ENCODE measurements around the gene RARB.

RARB gene

DNA sequence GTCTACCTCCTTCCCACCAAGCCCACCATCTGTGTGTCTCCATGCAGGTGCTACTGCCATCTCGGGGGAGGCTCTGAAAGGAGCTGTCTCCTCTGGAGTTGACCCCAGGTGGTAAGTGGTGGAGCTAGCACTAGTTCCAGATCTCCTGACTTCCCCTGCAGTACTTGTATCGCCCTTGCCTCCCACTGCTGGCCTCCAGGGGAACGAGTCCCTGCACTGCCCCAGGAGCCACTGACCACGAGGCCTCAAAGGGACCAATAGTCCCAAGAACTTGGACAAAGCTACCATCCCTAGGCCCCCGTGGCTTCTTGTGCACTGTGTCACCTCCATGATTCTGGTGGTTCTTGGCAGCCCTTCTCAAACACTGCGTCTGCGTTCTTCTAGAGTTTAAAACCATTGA lies 137.7 kb downstream of the RARB start:
- no peak overlapping the region for H3K9ac ChIP-seq (ENCODE audit: low read length)
- H3K79me2 ChIP-seq (ENCODE audit: low read length), result no peaks in the 10 kb centered on the region
- no peak overlapping the region for H3K27ac ChIP-seq (ENCODE audit: low read length)
- H2AFZ ChIP-seq (ENCODE audit: low read depth, low read length), result no peak overlapping the region
- no peak for TF ChIP-seq EZH2phosphoT487 (IDR thresholded peaks at IDR 0.05; ENCODE audit: low read depth)
- TF ChIP-seq, protein P1, sequence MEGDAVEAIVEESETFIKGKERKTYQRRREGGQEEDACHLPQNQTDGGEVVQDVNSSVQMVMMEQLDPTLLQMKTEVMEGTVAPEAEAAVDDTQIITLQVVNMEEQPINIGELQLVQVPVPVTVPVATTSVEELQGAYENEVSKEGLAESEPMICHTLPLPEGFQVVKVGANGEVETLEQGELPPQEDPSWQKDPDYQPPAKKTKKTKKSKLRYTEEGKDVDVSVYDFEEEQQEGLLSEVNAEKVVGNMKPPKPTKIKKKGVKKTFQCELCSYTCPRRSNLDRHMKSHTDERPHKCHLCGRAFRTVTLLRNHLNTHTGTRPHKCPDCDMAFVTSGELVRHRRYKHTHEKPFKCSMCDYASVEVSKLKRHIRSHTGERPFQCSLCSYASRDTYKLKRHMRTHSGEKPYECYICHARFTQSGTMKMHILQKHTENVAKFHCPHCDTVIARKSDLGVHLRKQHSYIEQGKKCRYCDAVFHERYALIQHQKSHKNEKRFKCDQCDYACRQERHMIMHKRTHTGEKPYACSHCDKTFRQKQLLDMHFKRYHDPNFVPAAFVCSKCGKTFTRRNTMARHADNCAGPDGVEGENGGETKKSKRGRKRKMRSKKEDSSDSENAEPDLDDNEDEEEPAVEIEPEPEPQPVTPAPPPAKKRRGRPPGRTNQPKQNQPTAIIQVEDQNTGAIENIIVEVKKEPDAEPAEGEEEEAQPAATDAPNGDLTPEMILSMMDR (IDR thresholded peaks at IDR 0.05; ENCODE audit: low read depth, low read length), result no peak
- no peaks in the 10 kb centered on the region for H3K4me1 ChIP-seq (ENCODE audit: low read length)
- H3K4me3 ChIP-seq (ENCODE audit: low read length), result no peak overlapping the region
- peaks cover 5% of the 10 kb centered on the region for H3K27me3 ChIP-seq (ENCODE audit: low read depth, low read length)
- no peaks in the 10 kb centered on the region for H4K20me1 ChIP-seq (ENCODE audit: insufficient read depth, low read length)
- no peaks in the 10 kb centered on the region for H3K9me3 ChIP-seq (ENCODE audit: insufficient read depth, low read length)
- no peak overlapping the region for H3K4me2 ChIP-seq (ENCODE audit: low read length)
- H3K36me3 ChIP-seq (replicated peaks; ENCODE audit: low read depth, low read length), result no peaks in the 10 kb centered on the region

DNA sequence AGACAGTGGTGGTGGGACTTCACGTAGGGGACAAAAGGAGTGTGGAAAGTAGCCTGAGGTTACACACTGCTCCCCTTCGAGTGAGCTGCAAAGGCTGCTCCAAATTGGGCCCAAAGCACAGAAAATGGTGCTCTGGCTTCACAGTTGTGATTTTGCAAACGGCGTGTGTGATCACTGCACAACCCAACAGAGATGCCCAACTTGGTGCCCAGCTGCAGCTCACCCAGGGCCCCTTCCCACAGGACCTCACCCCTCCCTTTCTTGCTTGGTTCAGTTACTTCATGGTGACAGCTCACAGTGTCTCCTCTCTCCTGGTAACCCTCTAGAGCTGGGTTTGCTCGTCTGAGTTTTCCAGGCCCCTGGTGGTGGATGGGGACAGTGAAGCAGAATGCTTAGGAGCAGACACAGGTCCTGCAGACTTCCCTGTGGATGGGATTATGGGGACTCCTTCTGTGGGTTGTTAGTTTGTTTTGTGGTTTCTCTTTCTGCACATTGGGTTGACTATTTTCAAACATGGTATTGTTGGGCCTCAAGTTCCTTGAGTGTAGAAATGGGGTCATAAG lies 138.4 kb downstream of the RARB start:
- H3K27ac ChIP-seq (ENCODE audit: low read length), result no peak overlapping the region
- TF ChIP-seq, protein P1 (IDR thresholded peaks at IDR 0.05; ENCODE audit: low read depth, low read length), result no peak
- TF ChIP-seq EZH2phosphoT487 (IDR thresholded peaks at IDR 0.05; ENCODE audit: low read depth), result no peak

DNA sequence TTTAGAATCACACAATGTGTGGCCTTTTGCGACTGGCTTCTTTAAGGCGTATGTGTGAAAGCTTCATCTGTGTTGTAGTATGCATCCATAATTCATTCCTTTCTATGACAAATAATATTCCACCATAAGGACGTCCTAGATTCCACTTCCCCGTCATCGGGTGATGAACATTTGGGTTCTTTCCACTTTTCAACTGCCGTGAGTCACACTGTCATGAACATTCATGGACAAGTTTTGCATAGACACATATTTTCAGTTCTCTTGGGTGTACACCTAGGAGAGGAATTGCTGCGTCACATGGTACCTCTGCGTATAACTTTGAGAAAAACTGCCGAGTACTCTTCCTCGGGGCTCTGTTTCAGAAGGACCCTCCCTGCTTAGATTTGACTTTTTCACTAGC lies 139.3 kb downstream of the RARB start:
- Histone ChIP-seq H3K79me2 (ENCODE audit: low read length) (no peaks in the 10 kb centered on the region), H3K4me2 (ENCODE audit: low read length) (no peak overlapping the region), H4K20me1 (ENCODE audit: insufficient read depth, low read length) (no peaks in the 10 kb centered on the region), H3K4me3 (ENCODE audit: low read length) (no peak overlapping the region), H3K9ac (ENCODE audit: low read length) (no peak overlapping the region), H3K4me1 (ENCODE audit: low read length) (no peaks in the 10 kb centered on the region), H3K9me3 (ENCODE audit: insufficient read depth, low read length) (no peaks in the 10 kb centered on the region), H3K36me3 (replicated peaks; ENCODE audit: low read depth, low read length) (no peaks in the 10 kb centered on the region), H2AFZ (ENCODE audit: low read depth, low read length) (no peak overlapping the region), H3K27me3 (ENCODE audit: low read depth, low read length) (peaks cover 5% of the 10 kb centered on the region), H3K27ac (ENCODE audit: low read length) (no peak overlapping the region)
- TF ChIP-seq, protein P1 (IDR thresholded peaks at IDR 0.05; ENCODE audit: low read depth, low read length), result no peak
- no peak for TF ChIP-seq EZH2phosphoT487 (IDR thresholded peaks at IDR 0.05; ENCODE audit: low read depth)

More for the DNA sequence above, 138.4 kb downstream of the RARB start:
- no peaks in the 10 kb centered on the region for H3K9me3 ChIP-seq (ENCODE audit: insufficient read depth, low read length)
- no peak overlapping the region for H3K4me2 ChIP-seq (ENCODE audit: low read length)
- H4K20me1 ChIP-seq (ENCODE audit: insufficient read depth, low read length), result no peaks in the 10 kb centered on the region
- H3K27me3 ChIP-seq (ENCODE audit: low read depth, low read length), result peaks cover 5% of the 10 kb centered on the region
- H3K4me1 ChIP-seq (ENCODE audit: low read length), result no peaks in the 10 kb centered on the region
- no peak overlapping the region for H3K9ac ChIP-seq (ENCODE audit: low read length)
- no peak overlapping the region for H3K4me3 ChIP-seq (ENCODE audit: low read length)
- H3K79me2 ChIP-seq (ENCODE audit: low read length), result no peaks in the 10 kb centered on the region
- H2AFZ ChIP-seq (ENCODE audit: low read depth, low read length), result no peak overlapping the region
- no peaks in the 10 kb centered on the region for H3K36me3 ChIP-seq (replicated peaks; ENCODE audit: low read depth, low read length)

DNA sequence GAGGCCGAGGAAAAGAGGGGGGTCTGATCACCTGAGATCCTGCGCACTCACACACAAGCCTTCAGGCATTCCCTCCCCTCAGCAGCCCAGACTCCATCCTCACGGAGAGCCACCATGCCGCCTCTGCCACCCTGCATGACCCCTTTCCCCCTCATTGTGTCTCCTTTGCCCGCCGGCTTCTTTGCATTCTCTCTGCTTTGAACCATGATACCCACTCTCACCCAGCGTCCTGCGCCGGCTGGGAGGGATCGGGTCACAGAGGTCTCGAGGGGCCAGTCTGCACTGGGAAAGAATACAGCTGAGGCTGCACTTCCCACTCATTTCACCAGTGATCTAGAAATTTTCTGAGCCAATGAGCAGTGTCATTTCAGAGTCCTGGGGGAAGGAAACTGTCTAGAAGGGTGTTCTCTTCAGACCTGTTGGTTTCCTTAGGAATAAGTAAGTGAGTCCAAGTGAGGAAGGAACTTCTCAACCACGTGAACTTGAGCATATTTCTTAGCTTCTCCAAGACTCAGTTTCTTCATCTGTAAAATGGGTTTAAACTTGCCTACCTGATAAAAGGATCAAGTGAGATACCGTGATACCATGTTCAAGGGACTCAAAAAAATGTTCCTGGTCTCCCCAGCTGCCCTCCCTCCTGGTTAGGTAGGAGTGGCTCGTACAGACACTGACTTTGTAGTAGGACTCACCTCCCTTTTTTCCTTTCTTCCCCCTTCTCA lies 139.9 kb downstream of the RARB start:
- H3K4me1 ChIP-seq (ENCODE audit: low read length), result no peaks in the 10 kb centered on the region
- H3K4me3 ChIP-seq (ENCODE audit: low read length), result no peak overlapping the region
- H3K27me3 ChIP-seq (ENCODE audit: low read depth, low read length), result peaks cover 3% of the 10 kb centered on the region
- H3K27ac ChIP-seq (ENCODE audit: low read length), result no peak overlapping the region
- no peaks in the 10 kb centered on the region for H4K20me1 ChIP-seq (ENCODE audit: insufficient read depth, low read length)
- TF ChIP-seq, protein P1 (IDR thresholded peaks at IDR 0.05; ENCODE audit: low read depth, low read length), result no peak
- no peak for TF ChIP-seq EZH2phosphoT487 (IDR thresholded peaks at IDR 0.05; ENCODE audit: low read depth)
- no peaks in the 10 kb centered on the region for H3K79me2 ChIP-seq (ENCODE audit: low read length)
- H3K9me3 ChIP-seq (ENCODE audit: insufficient read depth, low read length), result no peaks in the 10 kb centered on the region
- H2AFZ ChIP-seq (ENCODE audit: low read depth, low read length), result no peak overlapping the region
- no peaks in the 10 kb centered on the region for H3K36me3 ChIP-seq (replicated peaks; ENCODE audit: low read depth, low read length)
- peak overlapping the region; percentile 22; the same call in 1 of the 2 replicates for H3K4me2 ChIP-seq (ENCODE audit: low read length)
- no peak overlapping the region for H3K9ac ChIP-seq (ENCODE audit: low read length)
